ENCODE measurements around the gene F5. TPM values are rescaled to one million over a fixed set of nuclear protein-coding genes. Genes with fewer than 3 reads are reported as not detected.
"Not testable (repeated sequence)": the region's sequence is repeated elsewhere in the genome, so short reads cannot be mapped to it uniquely, and the experiment has no call there.

Gene F5
- total RNA-seq, 1 experiment from 2014 or later, result 8.1 TPM

- peak; percentile 87 for DNase-seq (ENCODE audit: low spot score)
Observed at GRCh38 chr1:169546087-169546995, 39.9 kb downstream of the F5 start.

- DNase-seq (ENCODE audit: low spot score), result no peak
Observed at GRCh38 chr1:169545472-169545871, 40.8 kb downstream of the F5 start.

DNA sequence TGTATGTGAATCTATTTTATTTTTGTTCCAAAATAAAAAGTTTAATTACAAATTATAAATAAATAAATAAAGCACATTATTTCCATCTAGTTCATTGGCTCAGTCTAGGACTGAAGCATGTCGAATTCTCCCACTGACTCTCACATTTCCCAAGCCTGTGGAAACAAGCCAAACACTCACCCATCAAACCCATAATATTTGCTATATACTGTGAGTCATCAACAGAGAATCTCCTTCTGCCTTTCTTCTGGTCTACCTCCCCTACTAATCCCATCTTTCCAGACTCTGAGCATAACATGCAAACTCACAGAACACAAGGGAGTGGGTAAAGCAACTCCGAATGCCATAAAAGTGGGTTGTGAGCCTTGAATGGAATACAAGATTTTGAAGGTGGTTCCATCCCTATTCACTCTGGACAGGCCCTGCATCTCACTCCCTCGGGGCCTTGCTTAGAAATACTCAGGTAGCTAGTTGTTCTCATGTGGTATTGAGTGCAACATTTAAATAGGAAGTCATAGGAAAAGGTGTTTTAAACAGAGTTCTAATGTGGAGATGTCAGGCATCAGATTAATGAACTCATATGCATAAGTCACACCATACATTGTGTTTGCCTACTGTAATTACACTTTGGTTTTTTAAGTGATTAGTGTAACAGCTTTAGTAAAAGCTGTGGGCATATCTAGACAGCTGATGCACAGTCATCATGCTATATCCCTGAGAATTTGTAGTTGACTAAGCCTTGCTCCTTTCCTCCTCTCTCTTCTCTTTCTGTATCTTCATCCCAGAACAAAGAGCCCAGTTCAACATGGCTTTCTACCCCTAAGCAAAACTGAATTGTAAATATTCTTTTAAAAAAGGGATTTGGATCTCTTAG lies 47.0 kb downstream of the F5 start:
- peak; percentile 82 for DNase-seq (ENCODE audit: low spot score)

GRCh38 chr1:169534653-169535052 lies 51.6 kb downstream of the F5 start:
- DNase-seq (ENCODE audit: low spot score), result no peak

GRCh38 chr1:169533528-169534190 lies 52.6 kb downstream of the F5 start:
- DNase-seq (ENCODE audit: low spot score), result not testable (repeated sequence)

- no peak for DNase-seq (ENCODE audit: low spot score)
Observed at GRCh38 chr1:169530448-169530847, 55.8 kb downstream of the F5 start.

DNA sequence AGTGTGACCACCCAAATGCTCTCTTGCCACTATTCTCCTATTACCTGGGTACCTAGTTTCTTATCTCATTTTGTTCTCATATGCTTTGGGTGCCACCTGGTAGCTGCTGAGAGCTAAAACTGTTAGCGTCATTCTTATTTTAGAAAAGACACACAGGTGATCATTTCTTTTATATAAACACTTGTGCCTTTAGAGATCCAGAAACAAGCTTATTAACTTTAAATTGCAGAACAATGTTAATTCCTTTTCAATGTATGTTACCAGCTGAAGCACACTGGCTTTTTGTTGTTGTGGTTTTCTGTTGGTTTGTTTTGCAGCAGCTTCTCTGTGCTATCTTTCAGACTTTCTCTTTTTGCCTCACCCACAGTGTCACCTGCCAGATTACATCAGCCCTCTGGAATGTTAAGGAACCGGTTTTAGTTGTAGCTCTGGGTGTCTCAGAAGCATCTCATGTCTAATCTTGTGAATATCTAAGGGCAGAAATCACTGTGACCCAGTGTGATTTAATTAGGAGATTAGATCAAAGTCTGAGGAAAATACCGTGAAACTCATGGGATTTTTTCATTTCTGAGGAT lies 57.1 kb downstream of the F5 start:
- peak; percentile 95 for DNase-seq (ENCODE audit: low spot score)

DNA sequence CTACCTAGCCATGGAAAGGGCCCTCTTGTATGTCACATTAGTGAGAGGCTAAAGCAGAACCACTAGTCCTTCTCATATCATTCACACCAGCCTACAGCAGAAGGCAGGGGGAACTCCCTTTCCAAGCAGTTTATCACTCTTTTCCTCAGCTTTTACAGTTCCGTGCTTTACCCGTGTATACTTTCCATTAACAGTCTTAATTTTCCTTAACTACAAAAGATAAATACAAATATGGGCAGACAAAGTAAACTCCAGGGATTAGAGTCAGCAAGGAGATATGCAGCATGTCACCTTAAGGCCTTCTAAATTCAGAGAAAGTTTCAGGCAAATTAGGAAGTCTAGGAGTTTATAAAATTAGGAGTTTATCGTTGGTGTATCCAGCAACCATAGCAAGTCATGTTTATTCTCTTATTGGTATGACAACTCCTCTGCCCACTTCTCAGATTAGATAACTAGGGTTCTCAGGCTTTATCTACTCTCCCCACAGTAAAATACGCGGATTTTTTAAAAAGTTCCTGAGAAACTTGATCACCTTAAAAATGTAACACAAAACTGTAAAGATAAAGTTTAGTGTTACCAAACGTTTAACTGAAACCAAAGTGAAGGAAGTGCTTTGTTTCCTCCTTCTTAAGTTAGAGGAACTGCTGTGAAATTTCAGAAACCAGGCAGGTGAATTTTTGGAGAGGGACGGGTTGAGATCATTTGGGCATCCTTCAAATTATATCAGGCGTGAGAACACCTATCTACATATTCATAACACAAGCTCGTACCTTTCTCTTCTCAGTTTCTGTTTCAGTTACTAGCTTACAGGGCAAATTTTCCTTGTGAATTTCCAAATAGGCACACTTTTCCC lies 57.8 kb downstream of the F5 start:
- no peak for DNase-seq (ENCODE audit: low spot score)

GRCh38 chr1:169527451-169528214 lies 58.6 kb downstream of the F5 start:
- DNase-seq (ENCODE audit: low spot score), result no peak

DNA sequence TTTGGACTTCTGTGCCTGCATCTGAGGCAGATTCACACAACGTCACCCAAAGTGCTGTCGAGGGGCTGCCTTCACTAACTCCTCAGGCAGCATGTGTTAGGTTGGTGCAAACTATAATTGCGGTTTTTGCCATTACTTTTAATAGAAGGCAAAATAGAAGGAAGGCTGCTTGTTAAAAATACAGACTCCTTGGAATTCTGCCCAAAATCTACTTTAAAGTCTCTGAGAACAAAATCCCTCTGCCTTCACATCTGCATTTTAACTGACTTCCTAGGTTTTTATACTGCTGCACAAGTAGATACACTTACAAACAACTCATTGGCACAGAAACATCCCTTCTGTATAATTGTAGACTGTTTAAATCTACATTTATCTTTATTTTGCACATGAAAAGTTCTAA lies 59.3 kb downstream of the F5 start:
- DNase-seq (ENCODE audit: low spot score), result no peak

GRCh38 chr1:169526120-169526832 lies 60.0 kb downstream of the F5 start:
- DNase-seq (ENCODE audit: low spot score), result no peak

GRCh38 chr1:169525391-169525790 lies 60.9 kb downstream of the F5 start:
- no peak for DNase-seq (ENCODE audit: low spot score)

DNA sequence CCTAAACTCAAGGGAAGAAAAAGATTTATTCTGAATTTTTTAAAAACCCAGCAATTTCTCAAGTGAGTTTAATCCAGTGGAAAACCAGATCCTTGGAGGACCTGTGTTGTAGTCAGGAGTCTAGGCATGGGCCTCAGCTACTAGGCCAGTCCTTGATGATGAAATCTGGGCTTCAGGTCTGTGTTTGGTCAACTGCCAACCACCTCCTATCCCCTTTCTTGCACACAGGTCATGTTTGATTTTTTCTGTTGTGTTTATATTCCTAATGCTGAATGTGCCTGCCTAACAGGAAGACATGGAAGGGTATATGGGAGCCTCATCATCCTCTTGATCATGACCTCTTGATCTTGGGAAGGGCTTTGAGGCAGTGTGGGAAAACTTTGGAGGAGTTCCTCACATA lies 62.4 kb downstream of the F5 start:
- DNase-seq (ENCODE audit: low spot score), result no peak

DNA sequence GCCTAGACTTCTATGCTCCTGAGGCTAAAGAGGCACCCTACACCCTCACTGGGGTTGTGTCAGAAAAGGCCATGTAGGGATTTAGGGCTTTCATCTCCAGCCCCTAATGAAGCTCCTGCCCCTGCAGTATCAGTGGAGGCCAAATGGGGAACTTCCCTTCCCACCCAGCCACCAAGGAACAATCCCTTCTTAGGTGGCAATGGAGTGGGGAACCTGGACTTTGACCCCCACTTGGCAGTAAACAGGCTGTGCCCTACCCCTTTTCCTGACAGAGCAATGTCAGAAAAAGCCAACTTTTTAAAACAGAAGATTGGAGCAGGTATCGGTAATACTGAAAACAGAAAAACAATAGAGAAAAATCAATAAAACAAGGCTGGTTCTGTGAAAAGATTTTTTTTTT lies 65.1 kb downstream of the F5 start:
- peak; percentile 29 for DNase-seq (ENCODE audit: low spot score)

- no peak for DNase-seq (ENCODE audit: low spot score)
Observed at GRCh38 chr1:169517558-169518186, 68.6 kb downstream of the F5 start.

DNA sequence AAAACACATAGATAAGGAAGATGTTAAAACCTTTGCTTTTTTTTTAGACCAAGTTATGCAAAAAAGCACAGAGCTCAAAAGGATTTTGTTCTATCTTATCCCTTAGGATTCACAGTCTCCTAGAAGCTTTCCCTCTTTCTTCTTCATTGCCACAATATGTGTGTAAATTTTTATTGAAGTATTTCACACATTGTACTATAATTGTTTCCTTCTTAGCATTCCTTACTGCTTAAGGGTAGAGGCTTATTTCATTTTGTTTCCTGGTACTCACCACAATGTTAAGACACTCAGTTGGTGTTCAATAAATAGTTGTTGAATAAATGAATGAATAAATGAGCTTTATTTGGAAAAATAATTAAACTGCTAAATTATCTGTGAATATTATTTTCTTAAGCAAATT lies 70.6 kb downstream of the F5 start:
- no peak for DNase-seq (ENCODE audit: low spot score)

- DNase-seq (ENCODE audit: low spot score), result no peak
Observed at GRCh38 chr1:169514566-169515270, 71.6 kb downstream of the F5 start.

DNA sequence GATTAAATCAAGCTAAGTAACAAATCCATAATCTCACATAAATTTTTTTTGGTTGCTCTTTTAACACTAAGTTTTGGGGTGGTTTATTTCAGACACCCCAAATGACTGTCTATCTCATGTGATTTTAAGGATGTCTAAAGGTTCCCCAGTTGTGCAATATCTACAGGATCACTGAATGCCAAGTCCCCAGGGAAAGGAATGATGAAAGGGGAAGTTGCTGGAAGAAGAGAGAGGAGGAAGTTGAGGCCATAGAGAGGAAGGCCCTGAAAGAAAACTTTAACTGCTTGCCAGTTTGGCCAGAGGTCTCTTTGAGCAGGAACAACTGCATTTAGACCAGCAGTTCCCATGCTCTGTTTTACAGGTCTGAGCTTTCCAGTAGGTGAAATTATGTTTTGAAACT lies 73.1 kb downstream of the F5 start:
- no peak for DNase-seq (ENCODE audit: low spot score)

All from HT-29 (cell line).